IPS-18c (cell line): ENCODE data around the gene LHPP.

Experiments
- H3K4me3 ChIP-seq: 2 replicates; pipeline ENCODE4 v1.7.0; 2013; ENCODE audit warnings: low read depth, mild to moderate bottlenecking, low read length, moderate library complexity; ENCODE audit not compliant: insufficient read depth
- H3K9me3 ChIP-seq: one replicate; pipeline ENCODE4 v1.6.1; 2013; ENCODE audit warnings: mild to moderate bottlenecking, low read length, moderate library complexity; ENCODE audit not compliant: control insufficient read depth, insufficient read depth

The LHPP gene

DNA sequence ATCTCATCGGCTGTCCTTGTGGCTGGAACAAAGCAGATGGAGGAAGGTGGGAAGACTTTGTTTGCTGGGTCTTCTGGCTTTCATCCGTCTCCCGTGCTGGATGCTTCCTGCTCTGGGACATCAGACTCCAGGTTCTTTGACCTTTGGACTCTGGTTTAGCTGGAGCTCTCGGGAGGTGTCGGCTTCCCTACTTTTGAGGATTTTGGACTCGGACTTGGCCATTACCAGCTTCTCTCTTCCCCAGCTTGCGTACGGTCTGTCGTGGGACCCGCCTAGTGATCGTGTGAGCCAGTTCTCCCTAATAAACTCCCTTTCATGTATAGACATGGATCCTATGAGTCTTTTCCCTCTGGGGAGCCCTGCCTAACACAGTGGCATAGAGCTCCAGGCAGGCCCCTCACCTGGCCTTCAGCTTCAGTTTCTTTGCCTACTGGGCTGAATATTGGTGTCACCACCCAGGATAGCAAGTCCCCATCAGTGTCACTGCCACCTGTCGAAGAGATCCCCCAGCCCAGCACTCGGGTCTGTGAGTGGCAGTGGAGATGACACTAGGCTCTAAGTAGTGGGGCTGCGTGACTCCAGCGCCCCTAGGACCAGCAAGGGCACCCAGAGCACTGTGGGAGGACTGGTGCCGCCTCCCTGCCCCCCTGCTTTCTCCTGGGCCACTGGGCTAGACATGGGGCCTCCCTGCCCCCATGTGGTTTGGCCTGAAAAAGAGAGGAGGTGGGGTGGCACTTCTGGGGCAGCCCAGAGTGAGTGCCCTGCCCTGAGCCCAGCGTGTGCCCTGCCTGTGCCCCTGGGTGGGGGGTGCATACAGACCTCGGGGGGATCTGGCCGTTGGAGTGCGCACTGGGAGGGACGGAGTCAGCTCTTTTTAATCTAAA lies 135.6 kb downstream of the LHPP start:
- Histone ChIP-seq H3K4me3 (no peak overlapping the region), H3K9me3 (no peaks in the 10 kb centered on the region)

DNA sequence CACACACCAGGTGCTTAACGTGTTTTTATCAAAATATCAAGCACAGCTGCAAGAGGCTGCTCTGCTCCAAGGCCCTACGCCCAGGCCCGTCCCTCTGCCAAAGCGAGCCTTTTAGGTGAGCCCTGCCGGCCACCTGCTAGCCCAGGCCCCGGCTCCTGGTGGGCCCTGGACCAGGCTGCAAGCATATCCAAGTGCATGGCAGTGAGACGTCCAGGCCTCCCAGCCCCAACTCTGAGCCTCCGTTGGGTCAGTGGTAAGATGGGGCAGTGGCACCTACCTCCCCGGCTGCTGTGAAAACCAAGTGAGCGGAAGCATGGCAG lies 136.2 kb downstream of the LHPP start:
- Histone ChIP-seq H3K4me3 (no peak overlapping the region), H3K9me3 (no peaks in the 10 kb centered on the region)

GRCh38 chr10:124598196-124598595 lies 136.6 kb downstream of the LHPP start:
- no peak overlapping the region for H3K4me3 ChIP-seq
- H3K9me3 ChIP-seq = no peaks in the 10 kb centered on the region

GRCh38 chr10:124598773-124599587 lies 137.4 kb downstream of the LHPP start:
- Histone ChIP-seq H3K4me3 (no peak overlapping the region), H3K9me3 (no peaks in the 10 kb centered on the region)

- Histone ChIP-seq H3K9me3 (no peaks in the 10 kb centered on the region), H3K4me3 (no peak overlapping the region)
These were observed 138.0 kb downstream of the LHPP start for GRCh38 chr10:124599588-124600050.

DNA sequence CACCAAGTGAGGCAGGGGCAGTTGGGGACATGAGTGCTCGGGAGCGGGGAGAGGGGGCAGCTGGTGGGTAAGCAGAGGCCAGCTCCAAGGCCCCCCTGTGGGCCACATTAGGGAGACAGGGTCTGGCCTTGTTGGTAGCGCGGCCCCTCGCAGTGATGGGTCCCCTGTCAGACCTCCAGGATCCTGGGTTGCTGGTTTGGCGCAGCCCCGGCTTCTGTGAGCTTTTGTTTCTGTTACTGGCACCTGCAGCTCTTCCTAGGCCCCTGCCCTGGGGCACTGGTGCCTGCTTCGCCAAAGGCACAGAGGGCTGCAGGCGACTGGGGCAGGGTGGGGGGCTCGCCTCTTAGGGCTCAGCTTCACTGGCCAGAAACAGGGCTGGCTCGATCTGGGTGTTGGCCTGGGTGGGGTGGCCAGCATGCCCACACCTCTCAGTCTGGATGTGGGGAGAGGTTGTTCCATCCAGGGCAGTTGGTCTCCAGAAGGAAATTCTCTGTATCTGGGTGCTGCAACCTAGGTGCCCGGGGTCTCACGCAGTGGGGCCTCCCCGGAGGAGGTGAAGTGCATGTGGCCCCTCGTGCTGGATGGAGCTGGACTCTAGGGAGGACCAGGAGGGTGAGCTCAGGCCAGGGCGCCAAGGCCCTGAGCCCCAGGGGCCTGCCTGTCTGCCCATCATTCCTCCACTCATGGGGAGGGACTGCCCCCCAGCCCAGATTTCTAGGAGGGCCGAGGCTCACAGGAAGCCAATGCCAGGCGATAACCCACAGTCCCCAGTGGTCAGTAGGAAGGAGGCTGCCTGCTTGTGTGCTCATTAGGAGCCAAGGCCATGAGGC lies 138.6 kb downstream of the LHPP start:
- H3K9me3 ChIP-seq = no peaks in the 10 kb centered on the region
- no peak overlapping the region for H3K4me3 ChIP-seq

GRCh38 chr10:124601016-124601415 lies 139.4 kb downstream of the LHPP start:
- Histone ChIP-seq H3K9me3 (no peaks in the 10 kb centered on the region), H3K4me3 (no peak overlapping the region)

GRCh38 chr10:124601431-124602120 lies 140.0 kb downstream of the LHPP start:
- no peak overlapping the region for H3K4me3 ChIP-seq
- no peaks in the 10 kb centered on the region for H3K9me3 ChIP-seq

DNA sequence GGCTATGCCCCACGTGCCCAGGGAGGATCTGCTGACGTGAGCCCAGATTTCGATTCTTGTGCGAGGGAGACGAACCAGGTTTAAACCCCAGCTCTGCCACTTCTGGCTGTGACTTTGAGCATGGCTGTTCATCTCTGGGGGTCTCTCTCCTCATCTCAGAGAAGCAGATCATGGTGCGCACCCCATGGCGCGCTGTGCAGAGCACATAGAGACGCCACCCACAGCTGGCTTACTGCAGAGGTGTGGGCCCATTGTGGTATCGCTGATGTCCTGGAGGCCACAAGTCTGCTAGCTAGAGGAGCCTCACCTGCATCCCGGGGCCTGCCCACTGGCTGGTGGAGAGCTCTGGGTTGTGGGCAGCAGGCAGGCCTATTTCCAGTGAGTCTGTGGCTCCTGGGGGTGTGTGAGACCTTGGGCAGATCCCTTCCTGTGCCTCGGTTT lies 140.5 kb downstream of the LHPP start:
- H3K4me3 ChIP-seq = no peak overlapping the region
- no peaks in the 10 kb centered on the region for H3K9me3 ChIP-seq

DNA sequence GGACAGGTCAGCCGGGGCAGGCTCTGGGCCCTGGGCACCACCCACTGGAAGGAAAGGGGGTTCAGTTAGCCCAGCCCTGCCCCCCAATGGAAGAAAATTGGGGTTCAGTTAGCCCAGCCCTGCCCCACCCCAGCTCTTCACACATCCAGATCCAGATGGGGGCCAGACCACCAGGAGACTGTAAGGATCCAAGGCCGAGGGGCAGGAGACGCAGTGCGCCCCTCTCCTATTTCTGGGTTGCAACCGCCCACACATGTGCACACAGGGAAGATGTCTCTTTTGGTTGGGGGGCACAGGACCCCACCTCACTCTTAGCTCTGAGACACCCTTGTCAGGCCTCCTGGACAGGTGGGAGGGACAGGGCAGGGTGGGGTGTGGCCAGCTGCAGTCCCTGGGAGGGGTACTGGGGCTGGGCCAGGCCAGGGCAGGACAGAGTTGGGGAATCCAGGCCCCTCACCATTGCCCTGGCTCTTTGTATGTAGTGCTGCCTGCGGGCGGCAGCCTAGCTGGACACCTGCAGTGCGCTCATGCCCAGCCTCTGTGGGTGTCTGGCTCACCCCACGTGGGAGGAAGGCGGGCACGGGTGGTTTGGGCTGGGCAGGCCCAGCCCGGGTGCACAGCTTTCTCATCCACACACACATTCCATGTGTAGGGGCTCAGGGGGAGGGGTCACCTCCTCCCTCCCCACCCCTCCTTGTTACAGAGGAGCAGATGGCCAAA lies 141.2 kb downstream of the LHPP start:
- Histone ChIP-seq H3K9me3 (no peaks in the 10 kb centered on the region), H3K4me3 (no peak overlapping the region)

DNA sequence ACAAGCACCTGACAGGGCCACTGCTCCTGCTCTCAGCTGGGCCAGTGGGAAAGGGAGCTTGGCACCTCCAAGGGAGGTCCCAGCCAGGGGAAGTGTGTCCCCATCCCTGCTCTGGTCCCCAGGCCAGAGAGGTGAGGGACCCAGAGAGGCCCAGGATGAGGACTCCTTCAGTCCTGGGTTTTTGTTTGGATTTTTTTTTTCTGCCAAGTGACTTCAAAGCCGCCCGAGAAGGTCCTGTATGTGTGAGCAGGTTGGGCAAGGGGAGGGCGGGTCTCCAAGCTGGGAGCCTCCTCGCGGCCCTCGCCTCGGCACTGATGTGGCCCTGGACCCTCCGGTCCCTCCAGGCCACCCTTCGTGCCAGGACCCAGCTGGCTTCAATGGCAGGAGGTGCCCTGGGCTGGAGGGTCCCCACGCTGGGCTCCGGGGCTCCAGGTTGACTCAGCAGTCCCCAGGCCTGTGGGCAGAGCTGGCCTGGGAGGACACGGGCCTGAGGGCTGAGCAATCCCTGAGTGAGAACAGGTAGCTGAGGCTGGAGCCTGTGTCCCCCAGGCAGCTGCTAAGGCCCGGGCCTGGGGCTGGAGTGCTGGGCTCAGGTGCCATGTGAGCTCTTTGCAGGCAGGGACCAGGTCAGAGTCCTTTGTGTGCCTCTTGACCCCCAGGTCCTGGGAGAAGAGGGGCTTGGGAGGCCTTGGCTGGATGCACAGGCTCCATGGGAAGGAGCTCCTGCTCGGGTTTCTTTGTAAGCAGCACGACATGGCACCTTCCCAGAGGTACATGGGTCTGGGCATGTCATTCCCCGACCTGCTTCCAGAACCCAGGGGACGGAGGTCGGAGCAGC lies 142.0 kb downstream of the LHPP start:
- Histone ChIP-seq H3K9me3 (no peaks in the 10 kb centered on the region), H3K4me3 (no peak overlapping the region)

- H3K4me3 ChIP-seq = no peak overlapping the region
- H3K9me3 ChIP-seq = no peaks in the 10 kb centered on the region
These were observed 142.8 kb downstream of the LHPP start for GRCh38 chr10:124604214-124605000.

GRCh38 chr10:124605001-124605370 lies 143.4 kb downstream of the LHPP start:
- no peaks in the 10 kb centered on the region for H3K9me3 ChIP-seq
- H3K4me3 ChIP-seq = no peak overlapping the region

- Histone ChIP-seq H3K9me3 (no peaks in the 10 kb centered on the region), H3K4me3 (no peak overlapping the region)
These were observed 143.8 kb downstream of the LHPP start for GRCh38 chr10:124605481-124605855.
